Activated naive CD4-positive, alpha-beta T cell treated with anti-CD3 and anti-CD28 coated beads, Interleukin-2, amount 10 ng/mL, durations not matched to agents 5 hours and 36 hours (primary cell): ENCODE results near the gene GPR82. TPM values are rescaled to one million over a fixed set of nuclear protein-coding genes. Genes with fewer than 3 reads are reported as not detected.

Source experiments
- total RNA-seq, 2 experiments: library from RNA; stranded (reverse); gene quantifications; one replicate each; pipeline ENCODE4 v1.2.3, GENCODE V29; 2021

The GPR82 gene, protein sequence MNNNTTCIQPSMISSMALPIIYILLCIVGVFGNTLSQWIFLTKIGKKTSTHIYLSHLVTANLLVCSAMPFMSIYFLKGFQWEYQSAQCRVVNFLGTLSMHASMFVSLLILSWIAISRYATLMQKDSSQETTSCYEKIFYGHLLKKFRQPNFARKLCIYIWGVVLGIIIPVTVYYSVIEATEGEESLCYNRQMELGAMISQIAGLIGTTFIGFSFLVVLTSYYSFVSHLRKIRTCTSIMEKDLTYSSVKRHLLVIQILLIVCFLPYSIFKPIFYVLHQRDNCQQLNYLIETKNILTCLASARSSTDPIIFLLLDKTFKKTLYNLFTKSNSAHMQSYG
- total RNA-seq: not detected

DNA sequence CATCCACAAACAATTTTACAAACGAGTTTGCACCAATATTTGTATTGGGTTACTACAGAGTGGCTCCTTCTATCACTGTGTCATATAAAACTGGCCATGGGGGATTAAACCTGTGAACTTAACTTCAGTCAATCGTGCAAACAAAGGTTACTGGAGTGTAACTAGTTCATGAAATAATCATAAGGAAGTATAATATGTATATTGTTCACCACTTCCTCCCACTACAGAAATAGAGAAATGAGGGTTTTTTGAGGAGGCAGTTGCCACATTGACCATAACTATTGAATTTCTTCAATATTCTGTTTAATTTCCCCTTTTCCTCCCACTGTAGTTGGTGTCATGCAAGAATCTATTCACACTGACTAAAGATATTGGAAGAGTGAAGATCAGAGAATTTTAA, at the start of gene GPR82:
Gene GPR82, plus strand, starts transcription at position 356 of the 400 bp plus-strand sequence. CDS start 2,846 bp downstream, outside the sequence.

DNA sequence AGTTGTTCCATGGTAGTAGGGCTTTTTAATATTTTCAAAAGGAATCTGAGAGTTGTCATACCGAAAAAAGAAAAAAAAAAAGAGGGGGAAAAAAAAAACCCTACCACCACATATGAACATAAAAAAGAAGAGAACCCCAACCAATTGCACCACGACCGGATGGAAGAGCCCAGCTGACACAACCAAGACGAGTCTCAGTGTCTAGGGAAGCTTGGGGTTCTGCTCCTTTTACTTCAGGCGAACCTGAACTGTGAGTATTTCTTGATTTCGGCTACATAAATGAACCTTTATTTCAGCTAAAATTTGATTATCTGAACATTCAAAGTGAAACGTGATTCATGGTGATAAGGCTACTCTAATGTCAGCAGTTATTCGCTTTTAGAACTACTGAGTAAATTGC, 35.1 kb upstream of the GPR82 start, which contains the start of gene GPR34:
Gene GPR34, plus strand, starts transcription at position 139 of the 400 bp plus-strand sequence. CDS start 6,661 bp downstream, outside the sequence.

Other genes starting within 250 kb of the GPR82 start
- gene GPR34, start 35.2 kb upstream of the GPR82 start, total RNA-seq: not detected
- 10 to 100 TPM; 43.4 to 47.4 TPM for gene CASK, start 199.4 kb downstream of the GPR82 start, total RNA-seq